ENCODE data around the gene ZNF587.
"Not testable (repeated sequence)": the region's sequence is repeated elsewhere in the genome, so short reads cannot be mapped to it uniquely, and the experiment has no call there.

ZNF587 gene

GRCh38 chr19:57814505-57815246 is 35.0 kb upstream of the ZNF587 start, which contains the start of gene ZNF552:
ZNF552 (minus strand) TSS chr19:57814913; CDS start chr19:57814743, 170 bp downstream.
- H3K36me3 ChIP-seq (ENCODE audit: control insufficient read depth, low read depth, low read length) = peaks cover 18% of the 10 kb centered on the region
- H3K9ac ChIP-seq (ENCODE audit: low read length) = peak within 1 kb of the TSS; percentile 84
- H3K9me3 ChIP-seq (ENCODE audit: control insufficient read depth, low read depth, low read length) = no peaks in the 10 kb centered on the region
- H3K4me3 ChIP-seq (ENCODE audit: low read length) = peak within 1 kb of the TSS; percentile 99
- H3K4me1 ChIP-seq (ENCODE audit: control insufficient read depth, low read depth, low read length) = peaks cover 3% of the 10 kb centered on the region
- no peak within 1 kb of the TSS for H3K27ac ChIP-seq (ENCODE audit: low read length)
- no peaks in the 10 kb centered on the region for H3K27me3 ChIP-seq (ENCODE audit: control insufficient read depth, insufficient read depth, low read length)

GRCh38 chr19:57815247-57816075 is 34.2 kb upstream of the ZNF587 start:
- H3K36me3 ChIP-seq (ENCODE audit: control insufficient read depth, low read depth, low read length) = peaks cover 10% of the 10 kb centered on the region
- no peak overlapping the region for H3K27ac ChIP-seq (ENCODE audit: low read length)
- no peaks in the 10 kb centered on the region for H3K27me3 ChIP-seq (ENCODE audit: control insufficient read depth, insufficient read depth, low read length)
- H3K9me3 ChIP-seq (ENCODE audit: control insufficient read depth, low read depth, low read length) = no peaks in the 10 kb centered on the region
- peak overlapping the region; percentile 99 for H3K4me3 ChIP-seq (ENCODE audit: low read length)
- no peak overlapping the region for H3K9ac ChIP-seq (ENCODE audit: low read length)
- peaks cover 3% of the 10 kb centered on the region for H3K4me1 ChIP-seq (ENCODE audit: control insufficient read depth, low read depth, low read length)

GRCh38 chr19:57816652-57817051 is 33.0 kb upstream of the ZNF587 start:
- Histone ChIP-seq H3K27me3 (ENCODE audit: control insufficient read depth, insufficient read depth, low read length) (no peaks in the 10 kb centered on the region), H3K4me1 (ENCODE audit: control insufficient read depth, low read depth, low read length) (peaks cover 3% of the 10 kb centered on the region)

GRCh38 chr19:57817976-57818375 is 31.7 kb upstream of the ZNF587 start:
- H3K27ac ChIP-seq (ENCODE audit: low read length) = no peak overlapping the region

More at GRCh38 chr19:57816652-57817051, 33.0 kb upstream of the ZNF587 start:
- H3K9ac ChIP-seq (ENCODE audit: low read length) = no peak overlapping the region
- no peak overlapping the region for H3K27ac ChIP-seq (ENCODE audit: low read length)
- no peak overlapping the region for H3K4me3 ChIP-seq (ENCODE audit: low read length)
- H3K9me3 ChIP-seq (ENCODE audit: control insufficient read depth, low read depth, low read length) = no peaks in the 10 kb centered on the region
- peaks cover 9% of the 10 kb centered on the region for H3K36me3 ChIP-seq (ENCODE audit: control insufficient read depth, low read depth, low read length)

GRCh38 chr19:57818378-57818777 is 31.3 kb upstream of the ZNF587 start:
- no peak overlapping the region for H3K9ac ChIP-seq (ENCODE audit: low read length)
- no peak overlapping the region for H3K27ac ChIP-seq (ENCODE audit: low read length)
- H3K4me1 ChIP-seq (ENCODE audit: control insufficient read depth, low read depth, low read length) = peaks cover 3% of the 10 kb centered on the region
- no peaks in the 10 kb centered on the region for H3K9me3 ChIP-seq (ENCODE audit: control insufficient read depth, low read depth, low read length)
- no peaks in the 10 kb centered on the region for H3K36me3 ChIP-seq (ENCODE audit: control insufficient read depth, low read depth, low read length)
- H3K27me3 ChIP-seq (ENCODE audit: control insufficient read depth, insufficient read depth, low read length) = no peaks in the 10 kb centered on the region
- H3K4me3 ChIP-seq (ENCODE audit: low read length) = peak overlapping the region; percentile 91

More at GRCh38 chr19:57817976-57818375, 31.7 kb upstream of the ZNF587 start:
- H3K27me3 ChIP-seq (ENCODE audit: control insufficient read depth, insufficient read depth, low read length) = no peaks in the 10 kb centered on the region
- H3K4me3 ChIP-seq (ENCODE audit: low read length) = no peak overlapping the region
- no peaks in the 10 kb centered on the region for H3K36me3 ChIP-seq (ENCODE audit: control insufficient read depth, low read depth, low read length)
- no peaks in the 10 kb centered on the region for H3K9me3 ChIP-seq (ENCODE audit: control insufficient read depth, low read depth, low read length)
- no peak overlapping the region for H3K9ac ChIP-seq (ENCODE audit: low read length)
- H3K4me1 ChIP-seq (ENCODE audit: control insufficient read depth, low read depth, low read length) = peaks cover 3% of the 10 kb centered on the region

GRCh38 chr19:57819475-57820148 is 30.0 kb upstream of the ZNF587 start:
- peak overlapping the region; percentile 91 for H3K4me3 ChIP-seq (ENCODE audit: low read length)
- H3K9ac ChIP-seq (ENCODE audit: low read length) = peak overlapping the region; percentile 90
- no peaks in the 10 kb centered on the region for H3K9me3 ChIP-seq (ENCODE audit: control insufficient read depth, low read depth, low read length)
- no peaks in the 10 kb centered on the region for H3K27me3 ChIP-seq (ENCODE audit: control insufficient read depth, insufficient read depth, low read length)
- H3K27ac ChIP-seq (ENCODE audit: low read length) = peak overlapping the region; percentile 68
- peaks cover 3% of the 10 kb centered on the region for H3K4me1 ChIP-seq (ENCODE audit: control insufficient read depth, low read depth, low read length)
- H3K36me3 ChIP-seq (ENCODE audit: control insufficient read depth, low read depth, low read length) = peaks cover 3% of the 10 kb centered on the region

GRCh38 chr19:57820599-57820998 is 29.1 kb upstream of the ZNF587 start:
- H3K9me3 ChIP-seq (ENCODE audit: control insufficient read depth, low read depth, low read length) = no peaks in the 10 kb centered on the region
- H3K4me1 ChIP-seq (ENCODE audit: control insufficient read depth, low read depth, low read length) = peaks cover 3% of the 10 kb centered on the region
- peak overlapping the region; percentile 91 for H3K4me3 ChIP-seq (ENCODE audit: low read length)
- H3K9ac ChIP-seq (ENCODE audit: low read length) = peak overlapping the region; percentile 90
- no peaks in the 10 kb centered on the region for H3K27me3 ChIP-seq (ENCODE audit: control insufficient read depth, insufficient read depth, low read length)
- peaks cover 6% of the 10 kb centered on the region for H3K36me3 ChIP-seq (ENCODE audit: control insufficient read depth, low read depth, low read length)
- H3K27ac ChIP-seq (ENCODE audit: low read length) = no peak overlapping the region

- H3K27me3 ChIP-seq (ENCODE audit: control insufficient read depth, insufficient read depth, low read length); H3K9ac ChIP-seq (ENCODE audit: low read length); H3K4me1 ChIP-seq (ENCODE audit: control insufficient read depth, low read depth, low read length); H3K9me3 ChIP-seq (ENCODE audit: control insufficient read depth, low read depth, low read length); H3K36me3 ChIP-seq (ENCODE audit: control insufficient read depth, low read depth, low read length); H3K27ac ChIP-seq (ENCODE audit: low read length): not testable (repeated sequence)
- peak overlapping the region; percentile 91 for H3K4me3 ChIP-seq (ENCODE audit: low read length)
Observed at GRCh38 chr19:57821095-57821494, 28.6 kb upstream of the ZNF587 start.

- not testable (repeated sequence) for H3K4me3 ChIP-seq (ENCODE audit: low read length); H3K27ac ChIP-seq (ENCODE audit: low read length); H3K27me3 ChIP-seq (ENCODE audit: control insufficient read depth, insufficient read depth, low read length); H3K9me3 ChIP-seq (ENCODE audit: control insufficient read depth, low read depth, low read length); H3K9ac ChIP-seq (ENCODE audit: low read length); H3K4me1 ChIP-seq (ENCODE audit: control insufficient read depth, low read depth, low read length)
- H3K36me3 ChIP-seq (ENCODE audit: control insufficient read depth, low read depth, low read length) = peaks cover 11% of the 10 kb centered on the region
Observed at GRCh38 chr19:57821501-57821900, 28.2 kb upstream of the ZNF587 start.

- H3K4me3 ChIP-seq (ENCODE audit: low read length); H3K9ac ChIP-seq (ENCODE audit: low read length); H3K27me3 ChIP-seq (ENCODE audit: control insufficient read depth, insufficient read depth, low read length); H3K4me1 ChIP-seq (ENCODE audit: control insufficient read depth, low read depth, low read length); H3K27ac ChIP-seq (ENCODE audit: low read length); H3K9me3 ChIP-seq (ENCODE audit: control insufficient read depth, low read depth, low read length): not testable (repeated sequence)
- peaks cover 11% of the 10 kb centered on the region for H3K36me3 ChIP-seq (ENCODE audit: control insufficient read depth, low read depth, low read length)
Observed at GRCh38 chr19:57823155-57823554, 26.5 kb upstream of the ZNF587 start.

- H3K36me3 ChIP-seq (ENCODE audit: control insufficient read depth, low read depth, low read length) = peaks cover 11% of the 10 kb centered on the region
Observed at GRCh38 chr19:57823608-57824007, 26.1 kb upstream of the ZNF587 start.

More at GRCh38 chr19:57823608-57824007, 26.1 kb upstream of the ZNF587 start:
- H3K27ac ChIP-seq (ENCODE audit: low read length); H3K27me3 ChIP-seq (ENCODE audit: control insufficient read depth, insufficient read depth, low read length); H3K9me3 ChIP-seq (ENCODE audit: control insufficient read depth, low read depth, low read length); H3K9ac ChIP-seq (ENCODE audit: low read length); H3K4me1 ChIP-seq (ENCODE audit: control insufficient read depth, low read depth, low read length); H3K4me3 ChIP-seq (ENCODE audit: low read length): not testable (repeated sequence)

Measured in iPS-18a (cell line).